H1 (cell line): ENCODE data around the gene SUB1. TPM values are rescaled to one million over a fixed set of nuclear protein-coding genes. Genes with fewer than 3 reads are reported as not detected.

ENCODE experiments used
- CBX5 ChIP-seq: fragments of 300-800, 300-1000 bp; sonication (generic); IDR thresholded peaks from 2 replicates; pipeline ENCODE4 v1.7.1; 2016; ENCODE audit warnings: antibody characterized with exemption, low read length, low read depth
- CHD7 ChIP-seq: fragments of 300-600 bp; sonication (generic); IDR thresholded peaks from 2 replicates; pipeline ENCODE4 v1.7.1; 2012; ENCODE audit warnings: low read length, moderate library complexity, mild to moderate bottlenecking, inconsistent platforms; ENCODE audit not compliant: insufficient replicate concordance
- KDM5A ChIP-seq: fragments of 200-600 bp; IDR thresholded peaks from 2 replicates; pipeline ENCODE4 v1.7.1; 2012; ENCODE audit warnings: mild to moderate bottlenecking, low read length, inconsistent platforms, mixed read lengths
- polyA plus RNA-seq, 7 experiments: library from polyadenylated mRNA; depleted of rRNA in 3 of 7; stranded (reverse) in 5 of 7; unstranded in 2 of 7; fragments of >200 nt in 5 of 7; fragments of 200-250 nt in 2 of 7; gene quantifications; 1 replicate in 5 of 7; 2 replicates in 1 of 7; 4 replicates in 1 of 7; pipeline versions ENCODE4 v1.2.1 to v1.2.3, GENCODE V29; 2011 to 2013; ENCODE audit warnings: missing spikeins in 2 of 7, mixed read lengths in 2 of 7
- total RNA-seq: library from RNA; stranded (reverse); fragmentation: NEBNext Ultra II Directional; extraction: Animal tissue kit (Norgen Biotek cat#: 25700); gene quantifications from 2 replicates; pipeline ENCODE4 v1.2.1, GENCODE V29; 2021

Gene SUB1
- total and polyA plus RNA-seq, 2 of the 8 experiments (the other 6 are each of a cell fraction or from before 2014, with no cell fraction given) = 83.9 to 325 TPM

- TF ChIP-seq CHD7 (no peak), CBX5 (no peak), KDM5A (no peak)
Measured at GRCh38 chr5:32586276-32586599, 881 bp downstream of the SUB1 start (continued).
